Spleen (tissue), 7 donors: ENCODE results near the gene GNG5.

ENCODE experiments used
- CTCF ChIP-seq, 11 experiments: fragments of 200-600 bp in 7 of 11; fragments of 450-650 bp in 4 of 11; sonication (generic) in 4 of 11; IDR thresholded peaks in 8 of 11; conservative IDR thresholded peaks in 3 of 11; 1 replicate in 7 of 11; 2 replicates in 4 of 11; pipeline versions ENCODE4 v1.4.0 to v1.8.0; 2016 to 2021; ENCODE audit warnings: antibody characterized with exemption in 11 of 11, inconsistent platforms in 4 of 11, mild to moderate bottlenecking in 1 of 11
- POLR2A ChIP-seq, 3 donors: fragments of 450-650 bp; IDR thresholded peaks; one replicate each; pipeline ENCODE4 v1.5.1; 2017; ENCODE audit warnings: antibody characterized with exemption in 3 of 3, mild to moderate bottlenecking in 1 of 3
- donor health status: DM: no; HTN: no; CAD: no; lungs with moderate emphysema.
- donor health status: DM: no; HTN: no; CAD: no.
- donor health status: DM: no; HTN: no; CAD: no.

GRCh38 chr1:84493747-84494146, 12.6 kb downstream of the GNG5 start:
- TF ChIP-seq CTCF (IDR thresholded peaks at IDR 0.05 in 8 of 11, conservative IDR thresholded peaks at IDR 0.05 in 3 of 11) (no peak), POLR2A (IDR thresholded peaks at IDR 0.05) (no peak)
